IPS-NIHi7 (cell line): ENCODE results near the gene ALOXE3.
A peak's percentile ranks its signal among the peaks of the same experiment; 100 is the strongest.

Experiments
- DNase-seq: peaks from one replicate; pipeline ENCODE4 v3.0.0; 2012; ENCODE audit warnings: mixed read lengths; ENCODE audit errors: extremely low spot score

The ALOXE3 gene

DNA sequence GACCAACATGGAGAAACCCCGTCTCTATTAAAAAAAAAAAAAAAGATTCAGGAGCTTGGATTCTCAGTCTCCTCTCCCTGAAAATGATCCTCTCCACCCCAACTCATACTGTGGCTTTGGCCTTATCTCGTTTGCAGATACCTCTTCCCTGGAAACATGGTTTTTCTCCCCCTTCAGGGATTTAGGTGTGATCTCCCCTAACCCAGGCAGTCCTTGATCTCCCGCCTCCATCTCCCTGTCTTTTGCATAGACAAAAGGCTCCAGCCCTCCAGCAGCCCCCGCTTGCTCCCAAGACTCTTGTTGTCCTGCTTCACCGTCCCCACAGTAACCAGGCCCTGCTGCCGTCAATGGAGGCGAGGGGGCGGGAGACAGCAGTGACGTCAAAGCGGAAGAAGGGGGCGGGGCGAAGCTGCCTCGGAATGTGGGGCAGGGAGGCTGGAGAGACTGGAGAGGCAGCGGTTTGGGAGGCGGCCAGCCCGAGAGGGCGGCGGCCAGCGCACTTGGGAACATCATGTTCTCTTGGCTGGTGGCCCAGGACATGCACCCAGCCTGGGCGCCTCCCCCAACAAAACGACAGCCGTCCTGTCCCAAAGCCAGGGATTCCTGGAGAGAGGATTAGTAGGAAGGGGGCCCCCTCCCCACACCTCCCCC lies 35.8 kb upstream of the ALOXE3 start:
- DNase-seq: peak; percentile 78

DNA sequence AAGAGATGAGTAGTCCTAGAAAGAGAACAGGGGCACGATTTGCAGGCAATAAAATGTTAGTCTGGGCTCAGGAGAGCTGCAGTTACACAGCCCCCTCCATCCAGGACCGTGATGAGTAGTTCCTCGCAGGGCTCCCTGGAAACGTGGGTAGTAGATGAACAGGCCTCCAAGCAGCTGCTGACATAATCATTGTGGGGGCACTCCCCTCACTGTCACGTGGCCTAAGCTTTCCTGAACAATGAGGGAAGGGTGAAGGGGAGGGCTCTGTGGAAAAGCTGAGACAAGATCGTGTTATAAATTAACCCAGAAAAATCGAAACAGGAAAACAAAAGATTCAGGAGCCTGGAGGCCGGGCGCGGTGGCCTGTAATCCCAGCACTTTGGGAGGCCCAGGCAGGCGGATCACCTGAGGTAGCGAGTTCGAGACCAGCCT lies 35.2 kb upstream of the ALOXE3 start:
- no peak for DNase-seq

DNA sequence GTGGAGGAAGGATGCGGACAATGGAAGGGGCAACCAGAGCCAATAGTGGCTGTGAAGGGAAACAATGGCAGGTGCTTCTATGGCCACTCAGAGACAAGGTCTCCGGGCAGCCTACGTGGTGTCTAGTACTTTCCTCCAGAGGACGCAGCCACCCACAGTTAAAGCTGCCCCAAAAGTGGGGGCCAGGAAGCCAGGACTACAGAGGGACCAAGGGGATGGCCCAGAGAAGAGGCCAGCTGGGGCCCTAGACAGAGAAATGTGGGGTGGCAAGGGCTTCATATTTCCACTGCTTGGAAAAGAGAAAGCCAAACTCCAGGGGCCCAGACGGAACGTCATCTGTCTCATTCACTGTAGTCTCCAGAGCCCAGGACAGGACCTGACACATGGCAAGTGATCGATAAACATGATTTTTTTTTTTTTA lies 34.7 kb upstream of the ALOXE3 start:
- DNase-seq: no peak

DNA sequence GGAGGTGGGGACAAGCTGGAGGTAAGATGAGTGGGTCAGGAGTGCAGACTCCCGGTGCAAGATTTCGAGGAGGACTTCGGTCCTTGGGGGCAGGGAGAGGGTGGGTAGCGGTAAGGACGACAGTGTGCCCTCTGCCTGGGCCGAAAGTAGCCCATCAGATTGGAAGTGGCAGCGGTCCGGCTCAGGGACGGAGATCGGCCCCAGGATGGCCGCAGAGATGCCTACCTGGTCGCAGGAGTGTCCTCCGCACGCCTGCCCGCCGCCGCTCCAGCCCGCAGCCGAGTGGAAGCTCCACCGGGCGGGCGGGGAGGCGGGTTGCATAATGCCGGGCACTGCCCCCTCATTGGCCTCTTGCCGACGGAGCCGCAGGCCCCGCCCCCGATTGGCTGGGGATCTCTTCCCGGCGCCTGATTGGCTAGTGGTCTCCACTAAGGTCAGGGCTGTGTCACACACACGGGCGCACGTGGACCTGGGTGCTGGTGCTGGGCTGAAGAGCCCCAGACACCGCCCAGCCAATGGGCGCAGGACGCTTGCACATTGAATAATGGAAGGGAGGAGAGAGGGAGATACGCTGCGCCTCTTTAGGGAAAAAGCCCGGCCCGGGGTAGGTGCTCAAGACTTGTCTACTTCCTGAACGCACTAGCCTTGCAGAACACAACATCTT lies 33.9 kb upstream of the ALOXE3 start, which contains the start of gene PER1:
Gene PER1 (minus strand): TSS at position 293 of the 664 bp plus-strand sequence. CDS start 1,698 bp downstream, outside the sequence.
- DNase-seq: peak; percentile 92

DNA sequence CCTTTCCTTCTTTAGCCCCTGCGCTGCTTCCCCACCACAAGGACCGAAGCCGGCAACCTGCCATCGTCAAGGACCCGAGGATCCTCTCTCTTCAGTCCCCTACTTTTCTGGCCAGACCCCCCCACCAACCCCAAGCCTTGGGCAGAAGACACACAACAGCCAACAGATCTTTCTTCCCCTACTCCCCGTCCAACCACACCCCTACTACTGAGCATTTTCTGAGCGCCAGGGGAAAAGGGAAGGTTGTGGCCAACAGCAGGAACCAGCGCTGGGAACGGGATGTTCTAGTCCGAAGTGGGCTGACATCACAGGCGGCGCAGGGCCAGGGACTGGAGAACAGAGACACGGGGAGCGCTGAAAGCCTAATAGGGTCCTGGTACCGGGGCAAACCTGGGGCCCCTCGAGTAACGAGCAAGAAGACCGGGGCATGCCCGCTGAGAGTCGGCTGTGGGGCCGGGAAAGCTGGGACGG lies 33.4 kb upstream of the ALOXE3 start:
- no peak for DNase-seq

DNA sequence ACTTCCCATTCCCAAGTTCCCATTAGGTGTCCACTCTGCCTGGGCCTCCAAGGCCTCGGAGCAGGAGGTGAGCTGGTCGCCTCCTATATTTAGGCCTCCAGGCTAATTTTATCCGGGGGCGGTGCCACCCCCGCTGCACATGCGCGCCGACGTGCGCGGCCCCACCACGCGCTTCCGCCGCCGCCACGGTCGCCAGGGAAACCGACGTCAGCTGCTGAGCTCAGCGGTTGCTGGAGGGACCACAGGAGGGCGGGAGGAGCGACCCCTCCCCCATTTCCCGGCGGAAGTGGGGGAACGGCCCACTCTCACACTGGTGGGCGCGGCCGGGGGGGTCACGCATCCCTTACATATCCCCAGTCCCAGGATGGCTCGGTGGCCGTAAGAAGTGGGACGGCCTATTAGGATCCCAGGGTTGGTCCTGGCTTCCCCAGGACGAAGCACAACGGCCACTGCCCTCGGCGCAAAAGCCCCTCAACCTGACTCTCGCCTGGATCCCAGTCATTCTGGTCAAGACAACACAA lies 32.9 kb upstream of the ALOXE3 start:
- DNase-seq: peak; percentile 72

DNA sequence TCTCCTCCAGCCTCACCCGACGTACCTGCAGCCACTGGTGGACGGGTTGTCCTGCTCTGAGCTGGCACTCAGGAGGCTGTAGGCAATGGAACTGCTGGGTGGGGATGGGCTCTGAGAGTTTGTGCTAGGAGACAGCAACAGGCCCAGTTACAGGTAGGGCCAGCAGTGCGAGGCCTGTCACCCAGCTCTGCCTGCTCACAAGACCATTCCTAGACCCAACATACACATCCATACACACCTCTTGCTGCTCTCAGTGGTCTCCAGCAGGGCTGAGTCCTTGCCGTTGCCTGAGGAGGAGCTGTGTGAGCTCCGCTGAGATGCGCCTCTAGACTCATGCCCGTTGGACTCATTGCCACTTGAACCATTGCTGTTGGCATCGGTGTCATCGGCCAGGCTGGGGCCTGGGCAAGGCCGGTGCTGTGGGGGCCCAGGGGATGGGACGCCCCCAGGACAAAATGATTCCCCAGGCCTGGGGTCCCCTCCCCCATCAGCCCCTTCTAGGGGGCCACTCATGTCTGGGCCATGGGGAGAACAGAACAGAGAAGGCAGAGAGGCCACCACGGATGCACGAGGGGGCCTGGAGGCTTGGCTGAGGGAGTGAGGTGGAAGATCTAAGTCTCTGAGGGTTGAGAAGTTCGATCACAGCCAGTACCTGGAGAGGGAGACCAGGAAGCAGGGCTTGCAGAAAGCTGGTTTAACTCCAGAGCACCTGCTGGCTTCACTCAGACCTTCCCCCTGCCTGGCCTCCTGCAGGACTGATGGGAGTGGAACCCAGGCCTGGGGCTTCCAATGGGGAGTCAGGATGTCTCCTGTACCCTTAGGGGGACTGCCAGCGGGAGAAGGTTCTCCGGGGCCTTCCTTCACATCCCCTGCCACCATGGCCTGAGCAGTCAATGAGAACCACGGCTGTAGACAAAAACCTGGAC lies 32.1 kb upstream of the ALOXE3 start:
- no peak for DNase-seq

DNA sequence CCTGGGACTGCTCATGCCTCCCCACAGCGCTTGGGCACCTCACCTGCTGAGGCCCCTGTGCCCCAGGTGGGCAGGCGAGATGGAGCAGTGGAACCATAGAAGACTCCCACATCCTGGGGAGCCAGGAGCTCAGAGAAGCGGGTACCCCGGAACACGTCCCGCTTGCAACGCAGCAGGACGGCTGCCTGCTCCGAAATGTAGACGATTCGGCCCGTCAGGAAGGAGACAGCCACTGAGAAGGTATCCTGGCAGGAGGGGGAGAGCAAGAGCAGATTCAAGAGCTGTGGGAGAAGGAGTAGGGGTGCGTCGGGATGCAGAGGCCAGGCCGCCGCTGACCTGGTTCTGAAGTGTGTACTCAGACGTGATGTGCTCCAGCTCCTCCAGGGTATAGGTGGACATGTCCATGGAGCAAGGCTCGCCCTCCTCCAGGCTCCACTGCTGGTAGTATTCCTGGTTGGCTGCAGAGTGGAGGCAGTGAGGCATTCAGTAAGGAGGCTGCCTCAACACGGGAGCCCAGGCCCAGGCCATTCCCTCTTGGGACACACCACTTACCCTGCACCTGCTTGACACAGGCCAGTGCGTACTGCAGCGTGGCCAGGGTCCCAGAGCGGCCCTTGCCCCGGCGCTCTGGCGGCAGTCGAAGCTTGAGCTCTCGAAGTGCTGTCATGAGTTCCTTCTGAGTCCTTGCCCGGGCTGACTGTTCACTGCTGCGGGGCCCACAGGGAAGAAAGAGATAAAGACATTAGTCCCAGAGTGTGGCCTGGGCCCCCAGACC lies 31.3 kb upstream of the ALOXE3 start:
- DNase-seq: no peak

DNA sequence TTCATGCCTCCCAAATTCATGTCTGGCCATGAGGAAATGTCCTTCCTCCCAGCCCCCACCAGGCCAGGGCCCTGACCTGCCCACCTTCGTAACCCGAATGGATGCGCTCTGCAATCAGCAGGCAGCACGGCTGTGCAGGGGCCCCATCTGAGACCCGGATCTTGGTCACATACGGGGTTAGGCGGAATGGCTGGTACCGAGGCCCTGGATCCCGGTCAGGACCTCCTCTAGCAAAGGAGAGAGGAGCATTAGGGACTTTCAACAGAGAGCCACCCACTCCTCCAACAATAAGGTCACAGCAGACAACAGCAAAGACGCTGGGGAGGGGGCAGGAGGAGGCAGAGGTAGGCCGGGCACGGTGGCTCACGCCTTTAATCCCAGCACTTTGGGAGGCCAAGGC lies 30.2 kb upstream of the ALOXE3 start:
- DNase-seq: no peak

DNA sequence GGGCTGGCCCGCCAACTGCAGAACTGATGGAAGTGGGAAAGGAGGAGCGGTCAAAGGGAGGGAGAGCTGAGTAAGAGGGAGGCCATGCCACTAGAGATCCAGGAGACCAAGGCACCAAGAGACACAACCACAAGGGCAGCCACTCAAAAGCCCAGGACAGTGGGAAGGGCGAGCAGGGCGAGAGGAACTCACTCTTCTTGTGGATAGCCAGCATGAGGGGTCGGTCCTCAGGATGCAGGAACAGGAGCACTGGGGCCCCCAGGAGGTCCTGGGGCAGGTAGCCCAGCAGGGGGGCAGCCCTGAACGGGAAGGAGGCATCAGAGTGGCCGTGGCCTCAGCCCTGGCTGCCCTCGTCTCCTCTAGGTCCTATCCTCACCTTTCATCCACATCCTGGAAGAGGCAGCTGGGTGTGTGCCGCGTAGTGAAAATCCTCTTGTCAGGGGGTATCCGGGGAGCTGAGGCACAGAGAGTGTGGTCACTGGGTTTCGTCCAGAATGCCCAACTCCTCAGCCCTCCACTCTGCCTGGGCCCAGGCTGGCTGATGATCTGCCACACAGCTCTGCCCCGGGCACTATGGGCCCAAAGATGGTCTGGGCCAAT lies 29.6 kb upstream of the ALOXE3 start:
- no peak for DNase-seq

DNA sequence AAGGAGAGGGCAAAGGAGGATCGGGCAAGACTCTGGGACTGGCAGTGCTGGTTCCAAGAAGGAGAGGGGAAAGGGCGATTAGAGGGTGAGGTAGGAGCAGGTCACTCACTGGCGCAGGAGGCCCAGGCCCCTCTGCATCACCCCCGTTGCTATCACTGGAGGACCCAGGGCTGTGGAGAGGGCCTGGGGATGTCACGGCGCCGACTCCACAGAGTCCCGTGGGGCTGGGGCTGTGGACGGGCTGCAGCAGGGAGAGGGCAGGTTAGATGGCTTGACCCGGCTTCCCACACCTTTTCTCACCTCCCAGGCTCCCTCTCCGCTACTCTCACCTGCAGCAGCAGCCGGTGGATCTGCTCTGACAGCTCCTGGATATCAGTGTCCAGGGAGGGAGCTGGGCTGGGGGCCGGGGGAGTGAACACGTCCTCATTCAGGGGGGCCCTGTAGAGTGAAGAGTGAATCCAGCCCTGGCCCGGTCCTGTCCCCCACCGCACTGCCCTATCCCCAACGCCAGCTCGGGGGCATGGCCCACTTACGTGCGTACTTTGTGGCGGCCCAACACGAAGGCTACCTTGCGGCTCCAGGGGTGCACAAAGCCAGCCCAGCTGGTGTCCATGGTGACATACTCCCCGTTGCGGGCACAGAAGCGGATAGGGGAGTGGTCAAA lies 29.0 kb upstream of the ALOXE3 start:
- no peak for DNase-seq

DNA sequence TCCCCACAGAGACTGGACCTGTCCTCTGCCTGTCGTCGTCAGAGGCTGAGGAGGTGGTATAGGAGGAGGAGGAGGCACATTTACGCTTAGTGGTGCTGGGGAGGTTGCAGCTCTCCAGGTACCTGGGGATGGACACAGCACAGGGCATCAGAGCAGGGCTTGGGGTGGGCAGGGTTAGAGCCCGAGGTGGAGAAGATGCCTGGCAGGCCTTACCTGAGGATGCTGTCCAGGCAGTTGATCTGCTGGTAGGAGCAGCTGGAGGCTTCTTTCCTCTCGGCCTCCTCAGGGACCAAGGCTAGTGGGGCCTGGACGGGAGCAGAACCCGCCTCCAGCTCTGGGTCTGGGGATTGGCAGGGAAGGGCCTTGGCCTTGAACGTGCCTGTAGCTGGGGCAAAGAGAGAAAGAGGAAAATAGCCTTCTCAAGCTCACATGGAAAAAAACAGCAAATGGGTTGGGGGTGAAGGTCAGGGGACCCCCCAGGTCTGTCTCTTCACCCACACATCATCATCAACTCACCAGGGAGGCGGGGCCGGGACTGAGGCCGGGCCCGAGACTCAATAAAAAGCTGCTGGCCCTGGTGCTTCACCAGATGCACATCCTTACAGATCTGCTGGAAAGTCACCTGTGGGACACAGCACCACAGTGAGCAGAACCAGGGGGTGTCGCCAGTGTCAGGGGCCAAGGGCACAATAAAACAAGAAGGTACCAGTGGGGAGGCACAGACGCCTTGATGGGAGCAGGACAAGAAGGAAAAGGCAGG lies 28.2 kb upstream of the ALOXE3 start:
- no peak for DNase-seq

DNA sequence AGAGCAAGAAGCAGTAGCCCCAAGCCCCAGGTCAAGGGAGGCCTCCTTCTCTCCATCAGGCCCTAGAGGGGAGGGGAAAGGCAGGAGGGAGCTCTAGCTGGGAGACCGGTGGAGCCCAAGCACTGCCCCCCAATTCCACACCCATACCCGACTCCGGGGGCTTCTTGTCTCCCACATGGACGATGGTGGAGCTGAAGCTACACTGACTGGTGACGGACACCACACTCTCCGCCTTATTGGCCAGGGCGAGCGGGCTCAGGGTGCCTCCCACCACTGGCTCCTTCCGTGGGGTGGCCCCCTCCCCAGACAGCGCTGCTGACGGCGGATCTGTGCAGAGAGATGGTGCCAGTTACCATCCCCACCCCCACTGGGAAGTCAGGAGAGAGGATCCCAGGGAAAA lies 27.5 kb upstream of the ALOXE3 start:
- no peak for DNase-seq

DNA sequence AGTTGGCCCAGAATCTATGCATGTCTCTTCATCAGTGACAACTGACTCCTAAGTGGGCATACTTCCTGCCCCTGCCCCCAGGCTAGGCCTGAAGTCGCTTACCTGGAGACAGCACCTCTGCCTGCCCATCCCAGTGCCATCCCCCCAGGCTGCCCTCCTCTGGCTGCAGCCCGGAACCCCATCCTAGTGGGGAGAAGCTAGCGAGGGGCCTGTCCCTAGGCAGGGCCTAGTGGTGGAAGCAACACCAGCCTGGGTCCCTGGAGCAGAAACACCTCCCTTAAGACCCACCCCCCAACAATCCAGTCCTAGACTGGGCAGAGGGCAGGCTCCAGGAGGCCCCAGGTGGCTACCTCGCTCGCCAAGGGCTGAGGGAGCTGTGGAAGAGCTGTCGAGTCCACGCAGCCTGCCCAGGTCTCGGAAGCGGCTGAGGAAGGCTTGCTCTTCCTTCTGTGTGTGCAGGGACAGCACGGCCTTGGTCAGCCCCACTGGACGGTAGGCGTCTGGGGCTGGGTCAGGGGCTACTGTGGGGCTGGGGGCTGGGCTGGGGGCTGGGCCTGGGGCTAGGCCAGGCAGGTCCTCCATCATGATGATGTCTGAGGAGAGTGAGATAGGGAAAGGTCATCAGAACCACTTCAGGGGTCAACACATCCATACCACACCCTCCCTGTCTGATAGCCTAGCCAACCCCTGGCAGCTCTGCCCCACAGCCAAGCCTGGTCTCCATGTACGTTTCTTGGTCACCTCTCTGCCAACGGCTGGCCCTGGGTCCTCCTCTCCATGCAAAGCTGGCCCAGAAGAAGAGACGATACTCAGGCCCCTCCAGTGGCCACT lies 26.3 kb upstream of the ALOXE3 start:
- no peak for DNase-seq

DNA sequence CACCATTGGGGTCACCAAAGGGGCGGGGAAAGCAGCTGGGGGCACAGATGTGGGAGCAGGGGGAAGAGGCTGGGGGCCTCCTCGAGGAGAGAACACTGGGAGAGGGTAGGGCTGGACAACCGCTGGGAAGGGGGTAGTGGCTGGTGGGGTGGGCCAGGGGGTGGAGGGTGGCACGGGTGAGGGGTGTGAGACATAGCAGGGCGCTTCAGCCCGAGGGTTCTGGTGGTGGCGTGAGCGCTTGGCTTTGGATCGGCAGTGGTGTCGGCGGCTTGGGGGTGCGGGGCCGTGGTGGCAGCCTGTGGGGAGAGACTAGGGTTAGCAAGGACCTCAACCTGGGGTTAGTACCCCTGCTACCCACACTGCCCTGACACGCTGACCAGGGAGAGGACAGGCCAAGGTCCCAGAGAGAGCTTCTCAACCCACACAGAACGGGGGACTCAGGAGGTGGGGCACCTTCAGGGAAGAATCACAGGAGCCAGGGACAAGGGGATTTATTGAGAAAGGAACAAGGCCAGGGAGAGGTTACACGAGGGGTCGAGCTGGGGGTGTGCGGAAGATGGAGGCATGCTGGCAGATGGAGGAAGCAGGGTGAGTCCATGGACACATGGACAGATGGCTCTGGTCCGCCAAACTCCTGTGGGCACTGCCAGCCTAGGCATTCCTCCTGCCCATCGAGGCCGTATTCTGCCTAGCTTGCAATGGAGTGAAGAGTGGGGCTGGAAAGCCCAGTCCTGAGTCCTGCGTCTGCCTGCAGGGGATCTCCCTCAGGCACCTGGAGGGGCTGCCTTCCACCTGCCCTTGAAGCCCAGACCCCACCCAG lies 25.5 kb upstream of the ALOXE3 start:
- no peak for DNase-seq

DNA sequence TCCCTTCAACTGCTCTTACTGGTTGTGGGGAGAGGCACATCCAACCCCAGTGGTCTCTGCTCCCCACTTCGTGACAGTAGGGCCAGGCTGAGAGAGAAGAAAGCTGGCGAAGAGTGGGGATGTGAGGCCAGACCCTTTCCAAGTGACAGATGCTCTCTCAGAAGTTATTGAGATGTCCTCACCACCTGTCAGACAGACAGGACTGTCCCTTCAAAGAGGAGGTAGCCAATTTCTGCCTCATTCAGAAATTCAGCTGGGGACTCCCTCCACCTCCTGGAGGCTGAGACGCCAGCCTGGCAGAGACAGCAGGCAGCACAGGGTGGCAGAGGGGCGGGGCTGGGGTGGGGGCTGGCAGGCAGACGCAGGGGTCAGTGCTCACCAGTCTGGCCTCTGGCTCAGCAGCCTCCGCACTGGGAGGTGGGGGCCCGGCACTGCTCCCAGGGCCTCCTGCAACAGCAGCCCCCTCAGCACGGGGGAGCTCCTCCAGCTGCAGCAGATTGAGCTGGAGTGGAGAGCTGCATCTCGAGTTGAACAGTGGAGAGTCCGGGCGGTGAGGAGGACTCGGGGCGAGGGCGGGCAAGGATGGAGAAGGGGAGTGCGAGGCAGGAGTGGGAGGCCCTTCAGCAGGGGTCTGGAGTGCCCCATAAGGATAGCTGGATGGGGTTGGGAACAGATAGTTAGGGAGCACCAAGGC lies 24.7 kb upstream of the ALOXE3 start:
- no peak for DNase-seq
